GM12872 (cell line): Measurements from ENCODE around the gene ROCK1.

Experiments
- CTCF ChIP-seq: IDR thresholded peaks from 3 replicates; pipeline ENCODE4 v1.5.1; 2011; ENCODE audit warnings: low read depth, mild to moderate bottlenecking, low read length, moderate library complexity; ENCODE audit not compliant: insufficient read depth

ROCK1 gene

GRCh38 chr18:21083017-21083416 is 28.6 kb downstream of the ROCK1 start:
- TF ChIP-seq CTCF = no peak

- no peak for TF ChIP-seq CTCF
These were observed 30.2 kb downstream of the ROCK1 start for GRCh38 chr18:21081426-21081825.

- TF ChIP-seq CTCF = no peak
These were observed 31.0 kb downstream of the ROCK1 start for GRCh38 chr18:21080576-21080975.

- no peak for TF ChIP-seq CTCF
These were observed 37.0 kb downstream of the ROCK1 start for GRCh38 chr18:21074336-21075323.

GRCh38 chr18:21073180-21073579 is 38.4 kb downstream of the ROCK1 start:
- TF ChIP-seq CTCF = no peak

GRCh38 chr18:21071071-21071470 is 40.5 kb downstream of the ROCK1 start:
- TF ChIP-seq CTCF = no peak

GRCh38 chr18:21069468-21069867 is 42.1 kb downstream of the ROCK1 start:
- no peak for TF ChIP-seq CTCF
